Fibroblast of skin of right biceps (primary cell): ENCODE results near the gene PCDHA7.
A peak's percentile ranks its signal among the peaks of the same experiment; 100 is the strongest.
"Not testable (repeated sequence)": the region's sequence is repeated elsewhere in the genome, so short reads cannot be mapped to it uniquely, and the experiment has no call there.

ENCODE experiments used
- DNase-seq: peaks from one replicate; pipeline ENCODE4 v3.0.0-alpha.2; 2013

The PCDHA7 gene

DNA sequence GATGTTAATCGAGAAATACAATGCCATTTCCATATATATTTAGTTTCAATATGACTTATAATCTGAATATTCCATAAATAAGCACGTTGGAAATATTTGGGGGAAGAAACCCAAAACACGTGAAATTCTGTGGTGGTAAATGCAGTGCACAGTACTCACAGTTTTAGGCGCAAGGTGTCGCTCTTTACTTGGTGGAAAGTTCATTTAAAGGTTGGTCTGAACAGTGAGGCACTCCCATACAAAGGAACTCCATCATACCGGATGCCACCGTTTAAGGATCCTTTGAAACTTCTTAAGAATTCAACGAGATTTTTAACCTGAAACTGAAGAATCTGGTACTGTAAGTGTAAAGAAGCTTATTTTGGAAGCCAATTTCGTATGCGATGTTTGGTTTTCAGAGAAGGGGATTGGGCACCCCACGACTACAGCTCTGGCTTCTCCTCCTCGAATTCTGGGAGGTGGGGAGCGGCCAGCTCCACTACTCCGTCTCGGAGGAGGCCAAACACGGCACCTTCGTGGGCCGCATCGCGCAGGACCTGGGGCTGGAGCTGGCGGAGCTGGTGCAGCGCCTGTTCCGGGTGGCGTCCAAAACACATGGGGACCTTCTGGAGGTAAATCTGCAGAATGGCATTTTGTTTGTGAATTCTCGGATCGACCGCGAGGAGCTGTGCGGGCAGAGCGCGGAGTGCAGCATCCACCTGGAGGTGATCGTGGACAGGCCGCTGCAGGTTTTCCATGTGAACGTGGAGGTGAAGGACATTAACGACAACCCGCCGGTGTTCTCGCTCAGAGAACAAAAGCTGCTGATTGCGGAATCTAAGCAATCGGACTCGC is 34.9 kb downstream of the PCDHA7 start, which contains the start of gene PCDHA11:
TSS of gene PCDHA11 (plus strand) at position 237 of the 834 bp plus-strand sequence. CDS start at position 384, 147 bp downstream.
- no peak for DNase-seq

DNA sequence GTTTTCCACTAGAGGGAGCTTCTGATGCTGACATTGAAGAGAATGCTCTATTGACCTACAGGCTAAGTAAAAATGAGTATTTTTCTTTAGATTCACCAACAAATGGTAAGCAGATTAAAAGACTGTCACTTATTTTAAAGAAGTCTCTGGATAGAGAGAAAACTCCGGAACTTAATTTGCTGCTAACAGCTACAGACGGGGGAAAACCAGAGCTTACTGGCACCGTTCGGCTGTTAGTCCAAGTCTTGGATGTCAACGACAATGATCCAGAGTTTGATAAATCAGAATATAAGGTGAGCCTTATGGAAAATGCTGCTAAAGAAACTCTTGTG is 35.5 kb downstream of the PCDHA7 start:
- DNase-seq, result no peak

DNA sequence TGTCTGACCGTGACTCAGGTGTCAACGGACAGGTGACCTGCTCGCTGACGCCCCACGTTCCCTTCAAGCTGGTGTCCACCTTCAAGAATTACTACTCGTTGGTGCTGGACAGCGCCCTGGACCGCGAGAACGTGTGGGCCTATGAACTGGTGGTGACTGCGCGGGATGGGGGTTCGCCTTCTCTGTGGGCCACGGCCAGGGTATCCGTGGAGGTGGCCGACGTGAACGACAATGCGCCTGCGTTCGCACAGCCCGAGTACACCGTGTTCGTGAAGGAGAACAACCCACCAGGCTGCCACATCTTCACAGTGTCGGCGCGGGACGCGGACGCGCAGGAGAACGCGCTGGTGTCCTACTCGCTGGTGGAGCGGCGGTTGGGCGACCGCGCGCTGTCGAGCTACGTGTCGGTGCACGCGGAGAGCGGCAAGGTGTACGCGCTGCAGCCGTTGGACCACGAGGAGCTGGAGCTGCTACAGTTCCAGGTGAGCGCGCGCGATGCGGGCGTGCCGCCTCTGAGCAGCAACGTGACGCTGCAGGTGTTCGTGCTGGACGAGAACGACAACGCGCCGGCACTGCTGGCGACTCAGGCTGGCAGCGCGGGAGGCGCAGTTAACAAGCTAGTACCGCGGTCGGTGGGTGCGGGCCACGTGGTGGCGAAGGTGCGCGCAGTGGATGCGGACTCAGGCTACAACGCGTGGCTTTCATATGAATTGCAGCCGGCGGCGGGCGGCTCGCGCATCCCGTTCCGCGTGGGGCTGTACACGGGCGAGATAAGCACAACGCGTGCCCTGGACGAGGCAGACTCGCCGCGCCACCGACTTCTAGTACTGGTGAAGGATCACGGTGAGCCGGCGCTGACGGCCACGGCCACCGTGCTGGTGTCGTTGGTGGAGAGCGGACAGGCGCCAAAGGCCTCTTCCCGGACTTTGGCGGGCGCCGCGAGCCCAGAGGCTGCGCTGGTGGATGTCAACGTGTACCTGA is 36.4 kb downstream of the PCDHA7 start:
- DNase-seq, result no peak

GRCh38 chr5:140875085-140876065 is 41.3 kb downstream of the PCDHA7 start, which contains the start of gene PCDHA12:
Gene PCDHA12, plus strand, starts transcription at chr5:140875308. Its CDS starts 165 bp downstream, at chr5:140875473.
- no peak for DNase-seq

DNA sequence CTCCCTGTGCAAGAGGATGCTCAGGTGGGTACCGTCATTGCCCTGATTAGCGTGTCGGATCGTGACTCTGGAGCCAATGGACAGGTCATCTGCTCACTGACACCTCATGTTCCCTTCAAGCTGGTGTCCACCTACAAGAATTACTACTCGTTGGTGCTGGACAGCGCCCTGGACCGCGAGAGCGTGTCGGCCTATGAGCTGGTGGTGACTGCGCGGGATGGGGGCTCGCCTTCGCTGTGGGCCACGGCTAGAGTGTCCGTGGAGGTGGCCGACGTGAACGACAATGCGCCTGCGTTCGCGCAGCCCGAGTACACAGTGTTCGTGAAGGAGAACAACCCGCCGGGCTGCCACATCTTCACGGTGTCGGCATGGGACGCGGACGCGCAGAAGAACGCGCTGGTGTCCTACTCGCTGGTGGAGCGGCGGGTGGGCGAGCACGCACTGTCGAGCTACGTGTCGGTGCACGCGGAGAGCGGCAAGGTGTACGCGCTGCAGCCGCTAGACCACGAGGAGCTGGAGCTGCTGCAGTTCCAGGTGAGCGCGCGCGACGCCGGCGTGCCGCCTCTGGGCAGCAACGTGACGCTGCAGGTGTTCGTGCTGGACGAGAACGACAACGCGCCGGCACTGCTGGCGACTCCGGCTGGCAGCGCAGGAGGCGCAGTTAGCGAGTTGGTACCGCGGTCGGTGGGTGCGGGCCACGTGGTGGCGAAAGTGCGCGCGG is 42.6 kb downstream of the PCDHA7 start:
- DNase-seq, result not testable (repeated sequence)

- no peak for DNase-seq
These were observed 43.2 kb downstream of the PCDHA7 start for GRCh38 chr5:140877262-140877581.

DNA sequence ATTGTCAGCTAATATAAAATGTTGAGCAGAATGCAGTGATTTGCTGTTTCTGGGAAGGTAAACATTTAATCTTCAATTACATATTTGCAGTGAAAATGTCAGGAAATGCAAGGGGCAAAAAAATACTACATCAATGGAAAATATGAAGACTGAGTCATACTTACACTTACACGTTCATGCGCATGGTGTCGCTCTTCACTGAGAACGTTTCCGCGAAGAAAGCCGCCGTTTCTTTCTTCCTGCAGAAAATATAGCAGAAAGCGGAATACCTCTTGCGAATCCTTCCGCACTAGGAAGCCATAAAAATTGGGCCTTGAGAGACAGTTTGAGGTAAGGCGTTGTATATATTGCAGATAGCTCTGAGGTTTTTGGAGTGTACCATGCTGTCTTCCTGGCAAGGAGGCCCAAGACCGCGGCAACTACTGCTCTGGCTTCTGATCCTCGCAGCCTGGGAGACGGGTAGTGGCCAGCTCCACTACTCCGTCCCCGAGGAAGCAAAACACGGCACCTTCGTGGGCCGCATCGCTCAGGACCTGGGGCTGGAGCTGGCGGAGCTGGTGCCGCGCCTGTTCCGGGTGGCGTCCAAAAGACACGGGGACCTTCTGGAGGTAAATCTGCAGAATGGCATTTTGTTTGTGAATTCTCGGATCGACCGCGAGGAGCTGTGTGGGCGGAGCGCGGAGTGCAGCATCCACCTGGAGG is 48.0 kb downstream of the PCDHA7 start, which contains the start of gene PCDHA13:
TSS of gene PCDHA13 (plus strand) at position 236 of the 702 bp plus-strand sequence. CDS start at position 381, 145 bp downstream.
- peak; percentile 4 for DNase-seq

- no peak for DNase-seq
These were observed 48.5 kb downstream of the PCDHA7 start for GRCh38 chr5:140882591-140882899.

DNA sequence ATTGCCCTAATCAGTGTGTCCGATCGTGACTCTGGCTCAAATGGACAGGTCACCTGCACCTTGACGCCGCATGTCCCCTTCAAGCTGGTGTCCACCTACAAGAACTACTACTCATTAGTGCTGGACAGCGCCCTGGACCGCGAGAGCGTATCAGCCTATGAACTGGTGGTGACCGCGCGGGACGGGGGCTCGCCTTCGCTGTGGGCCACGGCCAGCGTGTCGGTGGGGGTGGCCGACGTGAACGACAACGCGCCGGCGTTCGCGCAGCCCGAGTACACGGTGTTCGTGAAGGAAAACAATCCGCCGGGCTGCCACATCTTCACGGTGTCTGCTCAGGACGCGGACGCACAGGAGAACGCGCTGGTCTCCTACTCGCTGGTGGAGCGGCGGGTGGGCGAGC is 49.3 kb downstream of the PCDHA7 start:
- no peak for DNase-seq

- DNase-seq, result no peak
These were observed 50.0 kb downstream of the PCDHA7 start for GRCh38 chr5:140883927-140884697.
